HG03060 (cell line): ENCODE measurements around the gene SLK.

Source experiments
- ATAC-seq: cut with Tn5 transposase; IDR thresholded peaks from one replicate; pipeline ENCODE4 v1.9.1; 2021; ENCODE audit warnings: low read depth, moderate number of reproducible peaks; ENCODE audit not compliant: unreplicated experiment

The SLK gene

GRCh38 chr10:103985726-103986125 is 18.8 kb downstream of the SLK start:
- no peak for ATAC-seq

- ATAC-seq: no peak
Observed at GRCh38 chr10:103986360-103986759, 19.4 kb downstream of the SLK start.

GRCh38 chr10:103990121-103990520 is 23.2 kb downstream of the SLK start:
- ATAC-seq: no peak

GRCh38 chr10:103990531-103990930 is 23.6 kb downstream of the SLK start:
- no peak for ATAC-seq

- no peak for ATAC-seq
Observed at GRCh38 chr10:103991393-103992128, 24.6 kb downstream of the SLK start.

- ATAC-seq: no peak
Observed at GRCh38 chr10:103995134-103995533, 28.2 kb downstream of the SLK start.

- no peak for ATAC-seq
Observed at GRCh38 chr10:103998805-103999204, 31.9 kb downstream of the SLK start.

GRCh38 chr10:104002911-104003310 is 36.0 kb downstream of the SLK start:
- no peak for ATAC-seq

GRCh38 chr10:104005172-104005863 is 38.4 kb downstream of the SLK start:
- no peak for ATAC-seq

- ATAC-seq: no peak
Observed at GRCh38 chr10:104011904-104012303, 45.0 kb downstream of the SLK start.

GRCh38 chr10:104013489-104013888 is 46.5 kb downstream of the SLK start:
- no peak for ATAC-seq

- ATAC-seq: no peak
Observed at GRCh38 chr10:104014176-104014575, 47.2 kb downstream of the SLK start.

GRCh38 chr10:104016661-104017060 is 49.7 kb downstream of the SLK start:
- no peak for ATAC-seq

GRCh38 chr10:104018471-104018870 is 51.5 kb downstream of the SLK start:
- ATAC-seq: no peak

GRCh38 chr10:104020020-104020419 is 53.1 kb downstream of the SLK start:
- ATAC-seq: no peak

- no peak for ATAC-seq
Observed at GRCh38 chr10:104021246-104021645, 54.3 kb downstream of the SLK start.

GRCh38 chr10:104022026-104022425 is 55.1 kb downstream of the SLK start:
- no peak for ATAC-seq

GRCh38 chr10:104025524-104025923 is 58.6 kb downstream of the SLK start:
- no peak for ATAC-seq

GRCh38 chr10:104026762-104027161 is 59.8 kb downstream of the SLK start:
- ATAC-seq: no peak

- no peak for ATAC-seq
Observed at GRCh38 chr10:104028146-104028545, 61.2 kb downstream of the SLK start.

- no peak for ATAC-seq
Observed at GRCh38 chr10:104028823-104029520, 62.0 kb downstream of the SLK start.

- ATAC-seq: no peak
Observed at GRCh38 chr10:104029521-104029860, 62.6 kb downstream of the SLK start.
